Activated naive CD4-positive, alpha-beta T cell treated with anti-CD3 and anti-CD28 coated beads, Interleukin-2, amount 50 U/mL, for 24 hours (primary cell): Measurements from ENCODE around the gene ALOX15.

Source experiments
- H3K27ac Mint-ChIP-seq: one replicate; pipeline ENCODE4 v1.8.0; 2021; ENCODE audit warnings: mild to moderate bottlenecking, mixed read lengths
- H3K27me3 Mint-ChIP-seq: one replicate; pipeline ENCODE4 v1.8.0; 2021; ENCODE audit warnings: mixed read lengths
- H3K36me3 Mint-ChIP-seq: one replicate; pipeline ENCODE4 v1.8.0; 2021; ENCODE audit warnings: mixed read lengths
- H3K4me1 Mint-ChIP-seq: one replicate; pipeline ENCODE4 v1.8.0; 2021; ENCODE audit warnings: mixed read lengths
- H3K4me3 Mint-ChIP-seq: one replicate; pipeline ENCODE4 v1.8.0; 2021; ENCODE audit warnings: mild to moderate bottlenecking, mixed read lengths
- H3K9me3 Mint-ChIP-seq: one replicate; pipeline ENCODE4 v1.8.0; 2021; ENCODE audit warnings: mixed read lengths

ALOX15 gene

GRCh38 chr17:4583782-4584100 is 57.7 kb downstream of the ALOX15 start:
- Mint-ChIP-seq H3K27me3 (peaks cover 18% of the 10 kb centered on the region), H3K4me1 (peaks cover 10% of the 10 kb centered on the region), H3K4me3 (peak overlapping the region; percentile 86), H3K27ac (no peak overlapping the region), H3K9me3 (no peaks in the 10 kb centered on the region), H3K36me3 (no peaks in the 10 kb centered on the region)

- no peak overlapping the region for H3K27ac Mint-ChIP-seq
- no peak overlapping the region for H3K4me3 Mint-ChIP-seq
These were observed 58.3 kb downstream of the ALOX15 start for GRCh38 chr17:4583206-4583605.

GRCh38 chr17:4582691-4583090 is 58.8 kb downstream of the ALOX15 start:
- peaks cover 18% of the 10 kb centered on the region for H3K27me3 Mint-ChIP-seq
- no peaks in the 10 kb centered on the region for H3K9me3 Mint-ChIP-seq
- peaks cover 10% of the 10 kb centered on the region for H3K4me1 Mint-ChIP-seq
- no peak overlapping the region for H3K27ac Mint-ChIP-seq
- H3K36me3 Mint-ChIP-seq: no peaks in the 10 kb centered on the region
- H3K4me3 Mint-ChIP-seq: no peak overlapping the region

More at GRCh38 chr17:4583206-4583605, 58.3 kb downstream of the ALOX15 start:
- H3K27me3 Mint-ChIP-seq: peaks cover 18% of the 10 kb centered on the region
- H3K9me3 Mint-ChIP-seq: no peaks in the 10 kb centered on the region
- H3K4me1 Mint-ChIP-seq: peaks cover 10% of the 10 kb centered on the region
- no peaks in the 10 kb centered on the region for H3K36me3 Mint-ChIP-seq

GRCh38 chr17:4582101-4582501 is 59.4 kb downstream of the ALOX15 start:
- no peaks in the 10 kb centered on the region for H3K9me3 Mint-ChIP-seq
- peaks cover 18% of the 10 kb centered on the region for H3K27me3 Mint-ChIP-seq
- no peak overlapping the region for H3K27ac Mint-ChIP-seq
- peaks cover 10% of the 10 kb centered on the region for H3K4me1 Mint-ChIP-seq
- no peaks in the 10 kb centered on the region for H3K36me3 Mint-ChIP-seq
- no peak overlapping the region for H3K4me3 Mint-ChIP-seq
